AG10803 (cell line): ENCODE results near the gene TMEM33.
"Not testable (repeated sequence)": the region's sequence is repeated elsewhere in the genome, so short reads cannot be mapped to it uniquely, and the experiment has no call there.

ENCODE experiments used
- DNase-seq: peaks from one replicate; pipeline ENCODE4 v3.0.0; 2010; ENCODE audit warnings: low read depth
- H3K4me3 ChIP-seq: 2 replicates; pipeline ENCODE4 v1.5.1; 2011; ENCODE audit warnings: mild to moderate bottlenecking, low read length, control low read depth
- TF ChIP-seq, protein P1 (sequence below): conservative IDR thresholded peaks from 2 replicates; pipeline ENCODE4 v1.5.1; 2011; ENCODE audit warnings: mild to moderate bottlenecking, low read length, control low read depth, inconsistent platforms

Gene TMEM33

GRCh38 chr4:41890085-41890484 lies 45.1 kb upstream of the TMEM33 start:
- no peak for DNase-seq
- TF ChIP-seq, protein P1, sequence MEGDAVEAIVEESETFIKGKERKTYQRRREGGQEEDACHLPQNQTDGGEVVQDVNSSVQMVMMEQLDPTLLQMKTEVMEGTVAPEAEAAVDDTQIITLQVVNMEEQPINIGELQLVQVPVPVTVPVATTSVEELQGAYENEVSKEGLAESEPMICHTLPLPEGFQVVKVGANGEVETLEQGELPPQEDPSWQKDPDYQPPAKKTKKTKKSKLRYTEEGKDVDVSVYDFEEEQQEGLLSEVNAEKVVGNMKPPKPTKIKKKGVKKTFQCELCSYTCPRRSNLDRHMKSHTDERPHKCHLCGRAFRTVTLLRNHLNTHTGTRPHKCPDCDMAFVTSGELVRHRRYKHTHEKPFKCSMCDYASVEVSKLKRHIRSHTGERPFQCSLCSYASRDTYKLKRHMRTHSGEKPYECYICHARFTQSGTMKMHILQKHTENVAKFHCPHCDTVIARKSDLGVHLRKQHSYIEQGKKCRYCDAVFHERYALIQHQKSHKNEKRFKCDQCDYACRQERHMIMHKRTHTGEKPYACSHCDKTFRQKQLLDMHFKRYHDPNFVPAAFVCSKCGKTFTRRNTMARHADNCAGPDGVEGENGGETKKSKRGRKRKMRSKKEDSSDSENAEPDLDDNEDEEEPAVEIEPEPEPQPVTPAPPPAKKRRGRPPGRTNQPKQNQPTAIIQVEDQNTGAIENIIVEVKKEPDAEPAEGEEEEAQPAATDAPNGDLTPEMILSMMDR = no peak
- H3K4me3 ChIP-seq = no peak overlapping the region

DNA sequence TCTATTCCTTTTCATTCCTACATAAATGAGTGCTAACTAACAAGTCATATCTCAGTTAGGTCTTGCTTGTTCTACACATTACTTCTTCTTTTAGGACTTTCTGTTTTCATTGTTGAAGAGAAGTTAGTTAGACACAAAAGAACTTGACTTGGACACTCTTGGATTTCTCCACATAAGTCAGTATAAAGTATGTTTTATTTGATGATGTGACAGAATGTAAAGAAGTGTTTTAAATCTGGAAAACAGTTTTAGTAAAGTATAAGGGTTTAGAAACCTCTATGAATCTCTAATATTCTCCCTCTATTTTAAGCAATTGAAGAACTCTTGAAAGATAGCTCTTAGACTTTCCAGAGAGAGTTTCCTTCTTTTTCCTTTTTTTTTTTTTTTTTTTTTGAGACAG lies 38.6 kb upstream of the TMEM33 start:
- TF ChIP-seq, protein P1 = no peak

GRCh38 chr4:41897698-41898097 lies 37.5 kb upstream of the TMEM33 start:
- TF ChIP-seq, protein P1 = no peak
- no peak for DNase-seq
- no peak overlapping the region for H3K4me3 ChIP-seq

More for the DNA sequence above, 38.6 kb upstream of the TMEM33 start:
- no peak overlapping the region for H3K4me3 ChIP-seq
- no peak for DNase-seq

GRCh38 chr4:41909136-41909535 lies 26.1 kb upstream of the TMEM33 start:
- not testable (repeated sequence) for H3K4me3 ChIP-seq, DNase-seq

DNA sequence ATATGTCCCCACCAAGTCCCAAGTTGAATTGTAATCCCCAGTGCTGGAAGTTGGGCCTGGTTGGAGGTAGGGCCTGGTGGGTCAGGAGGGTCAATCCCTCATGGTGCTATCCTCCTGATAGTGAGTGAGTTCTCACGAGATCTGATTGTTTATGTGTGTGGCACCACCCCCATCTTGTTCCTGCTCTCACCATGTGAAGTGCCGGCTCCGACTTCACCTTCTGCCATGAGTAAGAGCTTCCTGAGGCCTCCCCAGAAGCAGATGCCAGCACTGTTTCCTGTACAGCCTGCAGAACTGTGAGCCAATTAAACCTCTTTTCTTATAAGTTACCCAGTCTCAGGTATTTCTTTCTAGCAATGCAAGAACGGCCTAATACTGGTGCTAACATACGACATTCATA lies 22.7 kb upstream of the TMEM33 start:
- TF ChIP-seq, protein P1 = no peak
- DNase-seq = no peak
- H3K4me3 ChIP-seq = no peak overlapping the region

GRCh38 chr4:41913509-41913908 lies 21.7 kb upstream of the TMEM33 start:
- H3K4me3 ChIP-seq = no peak overlapping the region
- DNase-seq = no peak
- TF ChIP-seq, protein P1 = no peak

DNA sequence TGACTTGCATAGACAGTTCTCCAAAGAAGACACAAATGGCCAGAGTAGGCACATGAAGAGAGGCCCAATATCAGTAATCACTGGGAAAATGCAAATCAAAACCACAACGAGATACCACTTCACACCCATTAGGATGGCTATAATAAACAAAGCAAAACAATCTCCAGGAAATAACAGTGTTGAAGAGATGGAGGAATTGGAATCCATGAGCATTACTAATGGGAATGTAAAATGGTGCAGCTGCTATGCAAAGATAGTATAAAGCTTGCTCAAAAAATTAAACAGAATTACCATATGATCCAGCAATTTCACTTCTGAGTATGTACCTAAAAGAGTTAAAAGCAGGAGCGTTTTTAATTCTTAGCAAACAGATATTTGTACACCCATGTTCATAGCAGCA lies 17.0 kb upstream of the TMEM33 start:
- TF ChIP-seq, protein P1 = no peak
- no peak for DNase-seq
- H3K4me3 ChIP-seq = no peak overlapping the region

DNA sequence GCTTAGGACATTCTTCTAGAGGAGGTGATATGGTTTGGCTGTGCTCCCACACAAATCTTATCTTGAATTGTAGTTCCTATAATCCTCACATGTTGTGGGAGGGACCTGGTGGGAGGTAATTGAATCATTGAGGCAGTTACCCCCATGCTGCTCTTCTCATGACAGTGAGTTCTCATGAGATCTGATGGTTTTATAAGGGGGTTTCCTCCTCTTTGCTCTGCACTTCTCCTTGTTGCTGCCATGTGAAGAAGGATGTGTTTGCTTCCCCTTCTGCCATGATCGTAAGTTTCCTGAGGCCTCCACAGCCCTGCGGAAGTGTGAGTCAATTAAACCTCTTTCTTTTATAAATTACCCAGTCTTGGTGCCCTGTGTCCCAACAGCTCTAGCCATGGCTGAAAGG lies 14.8 kb upstream of the TMEM33 start:
- not testable (repeated sequence) for H3K4me3 ChIP-seq, DNase-seq
